OCI-LY1 (cell line): ENCODE measurements around the gene EPHA1.

Experiments used
- H2AFZ ChIP-seq: fragments of 200-600 bp; sonication (generic), shearing (Covaris generic); 2 replicates; pipeline ENCODE4 v1.6.0; 2014; ENCODE audit warnings: antibody characterized with exemption, mild to moderate bottlenecking, low read length
- H3F3A ChIP-seq: fragments of 200-600 bp; sonication (generic), shearing (Covaris generic); 2 replicates; pipeline ENCODE4 v1.6.0; 2014; ENCODE audit warnings: mild to moderate bottlenecking, antibody characterized with exemption, low read length, moderate library complexity; ENCODE audit not compliant: insufficient read depth
- H3K27ac ChIP-seq: fragments of 200-600 bp; sonication (generic); 2 replicates; pipeline ENCODE4 v1.5.1; 2014; ENCODE audit warnings: low read length, mixed run types, mild to moderate bottlenecking, low read depth; ENCODE audit not compliant: poor library complexity, severe bottlenecking
- H3K27me3 ChIP-seq: fragments of 200-600 bp; sonication (generic); 2 replicates; pipeline ENCODE4 v1.6.0; 2014; ENCODE audit warnings: antibody characterized with exemption, mild to moderate bottlenecking, low read length, moderate library complexity; ENCODE audit not compliant: insufficient read depth
- H3K36me3 ChIP-seq: fragments of 200-600 bp; sonication (generic); 2 replicates; pipeline ENCODE4 v1.6.1; 2014; ENCODE audit warnings: mild to moderate bottlenecking, antibody characterized with exemption, low read length, moderate library complexity, mixed read lengths; ENCODE audit not compliant: insufficient read depth
- H3K4me1 ChIP-seq: fragments of 200-600 bp; sonication (generic); 2 replicates; pipeline ENCODE4 v1.5.1; 2014; ENCODE audit warnings: mild to moderate bottlenecking, low read length, moderate library complexity; ENCODE audit not compliant: insufficient read depth, severe bottlenecking
- H3K4me2 ChIP-seq: fragments of 200-600 bp; sonication (generic), shearing (Covaris generic); 2 replicates; pipeline ENCODE4 v1.6.1; 2014; ENCODE audit warnings: low read length
- H3K4me3 ChIP-seq: fragments of 200-600 bp; sonication (generic); 2 replicates; pipeline ENCODE4 v1.5.1; 2014; ENCODE audit warnings: low read length, low read depth, mild to moderate bottlenecking, mixed read lengths; ENCODE audit not compliant: poor library complexity, severe bottlenecking
- H3K79me2 ChIP-seq: fragments of 200-600 bp; shearing (Covaris generic); 2 replicates; pipeline ENCODE4 v1.6.1; 2016; ENCODE audit warnings: mixed run types, low read length, mixed read lengths; ENCODE audit not compliant: insufficient read depth
- H3K9ac ChIP-seq: fragments of 200-600 bp; sonication (generic), shearing (Covaris generic); 2 replicates; pipeline ENCODE4 v1.6.1; 2014; ENCODE audit warnings: mild to moderate bottlenecking, low read length, mixed read lengths
- H3K9me2 ChIP-seq: fragments of 200-600 bp; sonication (generic), shearing (Covaris generic); 2 replicates; pipeline ENCODE4 v1.6.1; 2014; ENCODE audit warnings: low read depth, mild to moderate bottlenecking, low read length, mixed read lengths
- H3K9me3 ChIP-seq: fragments of 200-600 bp; shearing (Covaris generic); 2 replicates; pipeline ENCODE4 v1.6.1; 2014; ENCODE audit warnings: low read length, mixed read lengths
- H4K20me1 ChIP-seq: fragments of 200-600 bp; sonication (generic), shearing (Covaris generic); 2 replicates; pipeline ENCODE4 v1.6.0; 2016; ENCODE audit warnings: mild to moderate bottlenecking, low read length; ENCODE audit not compliant: insufficient read depth
- CTCF ChIP-seq: fragments of 200-600 bp; sonication (generic), shearing (Covaris generic); IDR thresholded peaks from 2 replicates; pipeline ENCODE4 v1.5.1; 2017; ENCODE audit warnings: mild to moderate bottlenecking, antibody characterized with exemption, low read length, moderate library complexity, mixed read lengths
- EZH2 ChIP-seq: fragments of 200-600 bp; sonication (generic), shearing (Covaris generic); IDR thresholded peaks from 2 replicates; pipeline ENCODE4 v1.8.0; 2017; ENCODE audit warnings: borderline replicate concordance, mixed run types, mild to moderate bottlenecking, antibody characterized with exemption, low read length, moderate library complexity, mixed read lengths

EPHA1 gene

GRCh38 chr7:143390104-143390772, 18.4 kb downstream of the EPHA1 start:
- Histone ChIP-seq H3K9me2 (no peaks in the 10 kb centered on the region), H3K4me1 (no peaks in the 10 kb centered on the region), H3K9ac (no peak overlapping the region), H2AFZ (no peak overlapping the region), H4K20me1 (no peaks in the 10 kb centered on the region), H3K27ac (no peak overlapping the region), H3K79me2 (no peaks in the 10 kb centered on the region), H3K27me3 (no peaks in the 10 kb centered on the region), H3K4me3 (no peak overlapping the region), H3K9me3 (no peaks in the 10 kb centered on the region), H3K4me2 (no peak overlapping the region), H3K36me3 (no peaks in the 10 kb centered on the region), H3F3A (no peaks in the 10 kb centered on the region)
- no peak for TF ChIP-seq CTCF
- TF ChIP-seq EZH2, result no peak

DNA sequence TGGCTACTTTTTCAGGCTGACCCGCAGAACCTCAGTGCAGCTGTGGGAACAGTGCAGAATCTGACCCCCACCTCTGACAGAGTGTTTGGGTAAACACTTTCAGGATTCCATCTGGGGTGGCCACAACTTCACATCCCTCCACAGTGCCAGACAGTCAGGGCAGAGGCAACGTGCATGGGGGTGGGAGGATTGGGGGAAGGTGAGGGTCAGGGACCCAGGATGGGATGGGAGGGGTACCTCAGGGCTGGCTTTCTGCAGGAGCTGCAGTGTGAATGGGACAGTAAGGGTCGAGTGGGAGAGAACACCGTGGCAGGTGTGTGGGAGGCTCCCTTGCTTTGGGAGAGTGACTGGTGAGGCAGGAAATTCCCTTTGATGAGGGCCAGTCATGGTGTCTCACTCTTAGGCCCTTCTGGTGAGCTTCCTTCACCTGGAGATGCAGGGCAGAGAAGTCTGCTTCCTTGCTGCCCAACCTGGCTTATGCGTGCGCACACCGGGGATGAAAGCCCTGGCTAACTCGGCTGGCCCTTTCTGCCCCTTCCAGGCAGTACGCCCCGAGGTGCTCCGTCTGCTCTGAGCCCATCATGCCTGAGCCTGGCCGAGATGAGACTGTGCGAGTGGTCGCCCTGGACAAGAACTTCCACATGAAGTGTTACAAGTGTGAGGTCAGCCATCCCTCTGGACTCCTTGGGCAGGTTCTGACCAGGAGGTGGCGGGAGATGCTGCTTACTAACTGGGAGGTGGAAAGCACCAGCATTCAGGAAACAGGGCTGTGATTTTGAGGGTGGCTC, 19.1 kb downstream of the EPHA1 start:
- Histone ChIP-seq H3K9ac (no peak overlapping the region), H3K4me3 (no peak overlapping the region), H3K27me3 (no peaks in the 10 kb centered on the region), H3K9me2 (no peaks in the 10 kb centered on the region), H3K79me2 (no peaks in the 10 kb centered on the region), H3K36me3 (no peaks in the 10 kb centered on the region), H3K27ac (no peak overlapping the region), H2AFZ (no peak overlapping the region), H4K20me1 (no peaks in the 10 kb centered on the region), H3K4me2 (no peak overlapping the region), H3K9me3 (no peaks in the 10 kb centered on the region), H3K4me1 (no peaks in the 10 kb centered on the region), H3F3A (no peaks in the 10 kb centered on the region)
- TF ChIP-seq EZH2, result no peak
- TF ChIP-seq CTCF, result no peak

- Histone ChIP-seq H3K4me1 (no peaks in the 10 kb centered on the region), H3K27me3 (no peaks in the 10 kb centered on the region), H3K9ac (no peak overlapping the region), H3K36me3 (no peaks in the 10 kb centered on the region), H3F3A (no peaks in the 10 kb centered on the region), H3K4me3 (no peak overlapping the region), H3K4me2 (no peak overlapping the region), H3K9me2 (no peaks in the 10 kb centered on the region), H3K79me2 (no peaks in the 10 kb centered on the region), H4K20me1 (no peaks in the 10 kb centered on the region), H3K9me3 (no peaks in the 10 kb centered on the region), H2AFZ (no peak overlapping the region), H3K27ac (no peak overlapping the region)
- TF ChIP-seq CTCF (no peak), EZH2 (no peak)
These were observed 20.1 kb downstream of the EPHA1 start for GRCh38 chr7:143388491-143389101.
